DND-41 (cell line): ENCODE data around the gene LIPK.
"Not testable (repeated sequence)": the region's sequence is repeated elsewhere in the genome, so short reads cannot be mapped to it uniquely, and the experiment has no call there.

Source experiments
- EZH2 ChIP-seq: IDR thresholded peaks from 3 replicates; pipeline ENCODE4 v1.6.1; 2012; ENCODE audit warnings: borderline replicate concordance, low read depth, mild to moderate bottlenecking, moderate library complexity, low read length, inconsistent platforms; ENCODE audit not compliant: severe bottlenecking
- TF ChIP-seq, protein P1 (sequence below): IDR thresholded peaks from 2 replicates; pipeline ENCODE4 v1.5.1; 2012; ENCODE audit warnings: borderline replicate concordance, low read length, moderate library complexity, mild to moderate bottlenecking; ENCODE audit not compliant: poor library complexity, severe bottlenecking; ENCODE audit errors: extremely low read depth

- TF ChIP-seq, protein P1, sequence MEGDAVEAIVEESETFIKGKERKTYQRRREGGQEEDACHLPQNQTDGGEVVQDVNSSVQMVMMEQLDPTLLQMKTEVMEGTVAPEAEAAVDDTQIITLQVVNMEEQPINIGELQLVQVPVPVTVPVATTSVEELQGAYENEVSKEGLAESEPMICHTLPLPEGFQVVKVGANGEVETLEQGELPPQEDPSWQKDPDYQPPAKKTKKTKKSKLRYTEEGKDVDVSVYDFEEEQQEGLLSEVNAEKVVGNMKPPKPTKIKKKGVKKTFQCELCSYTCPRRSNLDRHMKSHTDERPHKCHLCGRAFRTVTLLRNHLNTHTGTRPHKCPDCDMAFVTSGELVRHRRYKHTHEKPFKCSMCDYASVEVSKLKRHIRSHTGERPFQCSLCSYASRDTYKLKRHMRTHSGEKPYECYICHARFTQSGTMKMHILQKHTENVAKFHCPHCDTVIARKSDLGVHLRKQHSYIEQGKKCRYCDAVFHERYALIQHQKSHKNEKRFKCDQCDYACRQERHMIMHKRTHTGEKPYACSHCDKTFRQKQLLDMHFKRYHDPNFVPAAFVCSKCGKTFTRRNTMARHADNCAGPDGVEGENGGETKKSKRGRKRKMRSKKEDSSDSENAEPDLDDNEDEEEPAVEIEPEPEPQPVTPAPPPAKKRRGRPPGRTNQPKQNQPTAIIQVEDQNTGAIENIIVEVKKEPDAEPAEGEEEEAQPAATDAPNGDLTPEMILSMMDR, result not testable (repeated sequence)
- not testable (repeated sequence) for TF ChIP-seq EZH2
These were observed 42.9 kb upstream of the LIPK start for GRCh38 chr10:88663153-88663552.
